C4-2B (cell line): ENCODE measurements around the gene KIAA0930.

Experiments
- ZFX ChIP-seq: fragments of 450-650 bp; IDR thresholded peaks from 2 replicates; pipeline ENCODE4 v1.6.1; 2017
- TF ChIP-seq, protein P1 (sequence below): fragments of 450-650 bp; conservative IDR thresholded peaks from 2 replicates; pipeline ENCODE4 v1.5.1; 2017; ENCODE audit warnings: mild to moderate bottlenecking

DNA sequence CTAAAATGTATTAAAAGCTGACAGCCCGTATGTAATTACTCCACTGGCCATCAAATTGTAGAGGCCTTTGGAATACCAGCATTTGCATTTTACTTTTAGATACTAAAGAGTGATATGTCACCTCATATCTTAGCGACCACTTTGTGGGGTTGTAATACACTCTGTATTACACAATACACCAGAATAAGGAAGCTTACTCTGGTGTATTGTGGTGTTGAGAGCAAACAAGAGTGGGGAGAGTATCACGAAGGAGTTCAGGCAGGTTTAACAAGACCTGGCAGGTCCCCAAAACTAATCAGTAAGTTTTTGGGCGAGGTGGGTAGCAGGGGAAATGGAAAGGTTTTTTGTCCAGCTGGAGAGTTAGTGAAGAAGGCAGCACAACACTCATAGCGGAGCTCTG lies 73.8 kb downstream of the KIAA0930 start:
- TF ChIP-seq, protein P1, sequence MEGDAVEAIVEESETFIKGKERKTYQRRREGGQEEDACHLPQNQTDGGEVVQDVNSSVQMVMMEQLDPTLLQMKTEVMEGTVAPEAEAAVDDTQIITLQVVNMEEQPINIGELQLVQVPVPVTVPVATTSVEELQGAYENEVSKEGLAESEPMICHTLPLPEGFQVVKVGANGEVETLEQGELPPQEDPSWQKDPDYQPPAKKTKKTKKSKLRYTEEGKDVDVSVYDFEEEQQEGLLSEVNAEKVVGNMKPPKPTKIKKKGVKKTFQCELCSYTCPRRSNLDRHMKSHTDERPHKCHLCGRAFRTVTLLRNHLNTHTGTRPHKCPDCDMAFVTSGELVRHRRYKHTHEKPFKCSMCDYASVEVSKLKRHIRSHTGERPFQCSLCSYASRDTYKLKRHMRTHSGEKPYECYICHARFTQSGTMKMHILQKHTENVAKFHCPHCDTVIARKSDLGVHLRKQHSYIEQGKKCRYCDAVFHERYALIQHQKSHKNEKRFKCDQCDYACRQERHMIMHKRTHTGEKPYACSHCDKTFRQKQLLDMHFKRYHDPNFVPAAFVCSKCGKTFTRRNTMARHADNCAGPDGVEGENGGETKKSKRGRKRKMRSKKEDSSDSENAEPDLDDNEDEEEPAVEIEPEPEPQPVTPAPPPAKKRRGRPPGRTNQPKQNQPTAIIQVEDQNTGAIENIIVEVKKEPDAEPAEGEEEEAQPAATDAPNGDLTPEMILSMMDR = no peak
- TF ChIP-seq ZFX = no peak
